Posterior vena cava (tissue), 2 donors: Measurements from ENCODE around the gene NCOR1. TPM values are rescaled to one million over a fixed set of nuclear protein-coding genes. Genes with fewer than 3 reads are reported as not detected.
A peak's percentile ranks its signal among the peaks of the same experiment; 100 is the strongest.
"Not testable (repeated sequence)": the region's sequence is repeated elsewhere in the genome, so short reads cannot be mapped to it uniquely, and the experiment has no call there.

Experiments used
- DNase-seq: peaks from one replicate; pipeline ENCODE4 v3.0.0-alpha.2; 2020; ENCODE audit warnings: low spot score
- intact Hi-C, 2 donors: fragments of 100-400 bp; cut with DNase I; formaldehyde crosslinking; loops; one replicate each; pipeline versions ENCODE4 v1.14.1 to v1.14.2; 2022 to 2023
- total RNA-seq, 2 donors: library from RNA; stranded (reverse); fragmentation: NEBNext Ultra II Directional; extraction: Animal tissue kit (Norgen Biotek cat#: 25700); gene quantifications; one replicate each; pipeline ENCODE4 v1.2.1, GENCODE V29; 2021
- donor health status: DM: yes; HTN: yes; CAD: no.
- donor health status: DM: yes; HTN: yes; CAD: no.

Gene NCOR1
- total RNA-seq, 2 donors from 2014 or later = 97.0 to 108 TPM

DNA sequence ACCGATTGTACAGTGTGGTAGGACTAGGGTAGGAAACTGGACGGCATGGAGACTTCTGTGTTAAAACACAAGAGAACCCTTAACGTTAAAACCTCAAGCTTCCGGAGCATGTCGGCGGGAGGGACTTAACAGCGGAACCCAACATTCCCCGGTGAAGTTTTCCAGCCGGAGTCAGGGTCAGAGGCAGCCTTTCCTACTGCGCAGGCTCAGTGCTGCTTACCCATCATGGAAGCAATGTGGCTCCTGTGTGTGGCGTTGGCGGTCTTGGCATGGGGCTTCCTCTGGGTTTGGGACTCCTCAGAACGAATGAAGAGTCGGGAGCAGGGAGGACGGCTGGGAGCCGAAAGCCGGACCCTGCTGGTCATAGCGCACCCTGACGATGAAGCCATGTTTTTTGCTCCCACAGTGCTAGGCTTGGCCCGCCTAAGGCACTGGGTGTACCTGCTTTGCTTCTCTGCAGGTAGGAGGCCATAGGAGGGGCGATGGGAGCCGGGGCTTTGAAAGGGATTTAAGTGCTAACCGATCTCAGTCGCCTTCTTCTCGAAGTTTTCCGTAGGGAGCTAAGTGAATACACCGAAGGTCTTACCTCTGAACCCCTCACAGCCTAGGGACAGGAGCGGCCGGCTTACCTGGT lies 1.8 kb upstream of the NCOR1 start, which contains the start of gene PIGL:
Gene PIGL (plus strand): TSS at position 209 of the 634 bp plus-strand sequence. CDS start 17 bp downstream, at position 226.
- intact Hi-C loops = loop anchor here in 1 of 2 donors (10.0 kb wide), 1 partner anchor 68 kb away; no protein-coding TSS in a partner anchor
- peak; percentile 95 for DNase-seq

DNA sequence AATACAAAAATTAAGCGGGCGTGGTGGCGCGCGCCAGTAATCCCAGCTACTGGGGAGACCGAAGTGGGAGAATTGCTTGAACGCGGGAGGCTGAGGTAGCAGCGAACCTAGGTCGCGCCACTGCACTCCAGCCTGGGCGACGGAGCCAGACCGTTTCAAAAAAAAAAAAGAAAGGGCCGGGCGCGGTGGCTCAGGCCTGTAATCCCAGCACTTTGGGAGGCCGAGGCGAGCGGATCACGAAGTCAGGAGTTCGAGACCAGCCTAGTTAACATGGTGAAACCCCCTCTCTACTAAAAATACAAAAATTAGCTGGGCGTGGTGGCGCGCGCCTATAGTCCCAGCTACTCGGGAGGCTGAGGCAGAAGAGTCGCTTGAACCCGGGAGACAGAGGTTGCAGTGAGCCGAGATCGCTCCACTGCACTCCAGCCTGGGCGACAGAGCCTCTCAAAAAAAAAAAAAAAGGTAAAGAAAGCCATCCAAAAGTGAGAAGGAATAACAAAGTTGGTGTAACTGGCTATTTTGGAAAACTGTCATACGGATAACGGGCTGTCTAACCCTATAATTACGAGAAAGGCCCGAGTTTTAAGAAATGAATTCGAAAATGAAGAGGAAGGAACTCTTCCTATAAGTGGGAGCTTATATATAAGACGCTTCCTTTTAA lies 1.1 kb upstream of the NCOR1 start:
- intact Hi-C loops = loop anchor here in 1 of 2 donors (10.0 kb wide), 1 partner anchor 68 kb away; no protein-coding TSS in a partner anchor

DNA sequence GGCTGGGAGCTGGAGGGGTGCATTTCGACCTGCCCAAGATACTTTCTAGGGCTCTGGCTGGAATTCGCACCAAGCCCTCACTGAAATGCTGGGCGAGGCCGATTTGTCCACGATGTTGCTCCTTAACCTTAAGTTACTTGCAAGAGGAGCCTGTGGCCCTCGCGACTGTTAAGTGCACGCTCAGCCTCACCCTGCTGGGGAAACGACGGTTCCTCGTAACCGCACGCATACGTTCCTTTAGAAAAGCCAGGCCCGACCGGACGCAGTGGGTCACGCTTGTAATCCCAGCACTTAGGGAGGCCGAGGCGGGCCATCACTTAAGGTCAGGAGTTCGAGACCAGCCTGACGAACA lies 607 bp upstream of the NCOR1 start:
- DNase-seq = no peak
- intact Hi-C loops = loop anchor here in 1 of 2 donors (10.0 kb wide), 1 partner anchor 69 kb away; no protein-coding TSS in a partner anchor

More for the DNA sequence above, 1.1 kb upstream of the NCOR1 start:
- not testable (repeated sequence) for DNase-seq

DNA sequence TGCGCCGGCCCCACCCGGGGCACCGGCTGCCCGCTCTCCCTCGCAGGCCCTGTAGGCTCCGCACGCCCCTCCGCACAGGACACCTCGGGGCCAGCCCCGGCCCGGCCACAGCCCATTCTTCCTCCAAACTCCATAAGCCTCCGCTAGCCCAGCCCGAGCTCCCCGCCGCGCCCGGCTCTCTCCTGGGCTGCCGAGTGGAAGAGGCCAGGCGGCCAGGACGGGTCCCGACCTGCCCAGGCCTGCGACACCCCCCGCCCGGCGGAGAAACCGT lies 397 bp downstream of the NCOR1 start:
- intact Hi-C loops = loop anchor here in 1 of 2 donors (10.0 kb wide), 1 partner anchor 70 kb away; no protein-coding TSS in a partner anchor

DNA sequence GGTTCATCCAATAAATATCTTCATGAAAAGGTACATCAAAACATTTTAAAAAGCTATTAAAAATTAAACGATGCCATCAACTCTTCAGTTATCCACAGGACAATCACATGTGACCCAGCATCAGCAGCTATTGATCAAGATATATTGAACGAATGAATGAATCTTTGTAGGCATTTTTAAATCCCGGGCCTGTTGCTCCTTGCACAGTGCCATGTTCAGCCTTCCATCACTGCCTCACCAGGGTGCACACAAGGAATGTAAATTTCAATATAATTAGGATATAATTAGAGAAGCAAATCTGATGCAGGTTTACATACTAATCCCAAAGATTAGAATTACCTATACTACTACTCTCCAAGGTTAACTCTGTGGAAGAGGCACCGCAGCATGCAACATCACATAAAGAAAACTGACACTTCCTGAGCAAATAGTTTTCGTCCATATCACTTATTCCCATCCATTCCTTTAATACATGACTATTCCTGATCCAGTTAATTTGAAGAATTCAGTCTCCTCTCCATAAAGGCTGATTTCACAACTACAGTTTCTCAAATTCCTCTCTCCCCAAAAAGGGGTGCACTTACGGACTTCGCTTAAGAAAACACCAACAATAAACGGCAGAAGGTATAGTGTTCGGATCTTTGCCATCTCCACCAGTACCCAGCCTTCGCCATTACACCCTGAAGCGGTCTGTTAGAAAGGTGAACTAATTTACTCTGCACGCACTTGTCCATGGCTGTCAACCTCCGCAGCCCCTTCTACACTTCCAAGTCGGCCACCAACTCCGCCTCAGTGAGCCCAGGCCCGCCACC lies 938 bp downstream of the NCOR1 start:
- intact Hi-C loops = loop anchor here in 1 of 2 donors (10.0 kb wide), 1 partner anchor 70 kb away; no protein-coding TSS in a partner anchor
- no peak for DNase-seq

More for the DNA sequence above, 397 bp downstream of the NCOR1 start:
- DNase-seq = peak; percentile 89

DNA sequence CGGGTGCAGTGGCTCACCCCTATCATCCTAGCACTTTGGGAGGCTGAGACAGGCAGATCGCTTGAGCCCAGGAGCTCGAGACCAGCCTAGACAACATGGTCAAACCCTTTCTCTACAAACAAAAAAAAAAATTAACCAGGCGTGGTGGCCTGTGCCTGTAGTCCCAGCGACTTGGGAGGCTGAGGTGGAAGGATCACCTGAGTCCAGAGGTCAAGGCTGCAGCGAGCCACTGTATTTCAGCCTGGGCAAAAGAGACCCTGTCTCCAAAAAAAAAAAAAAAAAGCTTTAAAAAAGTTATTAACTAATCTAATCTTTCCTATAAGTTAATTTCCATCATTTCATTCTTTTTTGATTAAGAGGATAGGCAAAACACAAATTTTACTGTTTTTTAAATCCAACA lies 2.5 kb downstream of the NCOR1 start:
- no peak for DNase-seq
- intact Hi-C loops = loop anchor here in 1 of 2 donors (10.0 kb wide), 1 partner anchor 72 kb away; no protein-coding TSS in a partner anchor

DNA sequence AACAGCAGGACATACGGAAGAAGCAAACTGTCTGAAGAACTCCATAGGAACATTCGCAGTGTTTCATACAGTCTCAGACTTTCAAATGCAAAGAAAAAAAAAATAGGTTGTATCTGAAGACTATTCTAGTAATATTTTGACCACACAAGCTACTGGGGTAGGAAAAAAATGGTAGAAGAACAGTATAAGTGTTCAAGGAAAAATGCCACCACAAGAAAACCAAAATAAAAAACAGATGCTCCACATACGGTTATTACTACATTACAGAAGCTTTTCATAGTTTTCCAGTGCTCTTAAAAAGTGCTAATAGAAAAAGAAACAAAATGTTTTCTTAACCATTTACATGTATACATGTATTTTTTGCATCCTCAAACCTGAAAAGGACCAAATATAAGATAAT lies 3.7 kb downstream of the NCOR1 start:
- DNase-seq = no peak
- intact Hi-C loops = loop anchor here in 1 of 2 donors (10.0 kb wide), 1 partner anchor 73 kb away; no protein-coding TSS in a partner anchor

DNA sequence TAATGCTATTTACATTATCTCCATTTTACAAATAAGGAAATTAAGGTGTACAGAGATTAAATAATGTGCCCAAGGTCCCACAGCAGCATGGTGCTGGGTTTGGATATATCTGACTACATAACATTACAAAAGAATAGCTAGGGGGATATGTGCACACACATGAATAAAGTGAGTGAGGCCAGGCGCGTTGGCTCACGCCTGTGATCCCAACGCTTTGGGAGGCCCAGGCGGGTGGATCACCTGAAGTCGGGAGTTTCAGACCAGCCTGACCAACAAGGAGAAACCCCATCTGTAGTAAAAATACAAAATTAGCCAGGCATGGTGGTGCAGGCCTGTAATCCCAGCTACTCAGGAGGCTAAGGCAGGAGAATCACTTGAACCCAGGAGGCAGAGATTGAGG lies 10.6 kb downstream of the NCOR1 start:
- DNase-seq, intact Hi-C loops: not testable (repeated sequence)

DNA sequence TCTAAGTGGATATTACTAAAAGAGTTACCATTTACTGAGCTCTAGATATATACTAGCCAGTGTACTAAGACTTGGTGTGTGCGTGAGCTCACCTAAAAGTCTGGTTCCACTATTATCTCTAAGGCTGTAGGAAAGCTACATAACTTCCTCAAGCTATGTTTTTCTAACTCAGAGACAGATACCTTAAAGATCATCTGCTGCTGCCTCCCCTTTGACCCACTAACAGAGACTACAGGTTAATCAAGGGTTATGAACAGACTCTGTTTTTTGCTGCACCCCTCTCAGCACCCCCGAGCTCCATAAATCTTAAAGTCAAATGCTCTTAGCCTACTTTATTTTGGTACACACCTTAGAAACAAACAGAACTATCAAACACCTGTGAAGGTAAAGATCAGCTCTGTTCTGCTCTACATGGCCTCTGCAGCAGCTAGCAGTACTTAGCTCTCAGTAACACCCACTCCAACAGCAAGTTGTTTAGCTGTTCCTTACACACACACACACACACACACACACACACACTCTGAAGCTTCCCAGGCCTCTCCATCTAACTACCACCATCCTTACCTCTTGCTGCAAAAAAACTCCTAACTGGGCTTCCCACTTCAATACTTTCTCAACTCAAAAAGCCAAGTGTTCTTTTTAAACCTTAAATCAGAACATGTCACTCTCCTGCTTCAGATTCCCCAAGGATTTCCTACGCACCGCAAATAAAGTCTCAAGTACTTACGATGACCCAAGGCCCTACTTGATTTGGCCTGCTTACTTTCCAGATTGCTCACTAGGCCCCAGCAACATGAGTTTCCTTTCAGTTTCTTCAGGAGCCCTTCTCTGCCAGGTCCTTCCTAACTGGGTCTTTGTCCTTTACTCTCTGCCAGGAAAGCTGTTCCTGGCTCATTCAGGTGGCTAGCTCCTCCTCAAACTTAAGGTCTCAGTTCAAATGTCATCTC lies 12.5 kb downstream of the NCOR1 start:
- DNase-seq, intact Hi-C loops: not testable (repeated sequence)

DNA sequence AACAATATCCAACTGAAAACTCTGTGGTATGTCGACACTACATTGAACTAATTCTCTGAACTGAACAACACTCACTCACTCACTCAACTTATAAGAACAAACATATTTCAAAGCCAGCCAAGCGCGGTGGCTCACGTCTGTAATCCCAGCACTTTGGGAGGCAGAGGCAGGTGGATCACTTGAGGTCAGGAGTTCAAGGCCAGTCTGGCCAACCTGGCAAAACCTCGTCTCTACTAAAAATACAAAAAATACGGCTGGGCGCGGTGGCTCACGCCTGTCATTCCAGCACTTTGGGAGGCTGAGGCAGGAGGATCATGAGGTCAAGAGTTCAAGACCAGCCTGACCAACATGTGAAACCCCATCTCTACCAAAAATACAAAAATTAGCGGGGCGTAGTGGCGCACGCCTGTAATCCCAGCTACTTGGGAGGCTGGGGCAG lies 13.6 kb downstream of the NCOR1 start:
- DNase-seq, intact Hi-C loops: not testable (repeated sequence)

DNA sequence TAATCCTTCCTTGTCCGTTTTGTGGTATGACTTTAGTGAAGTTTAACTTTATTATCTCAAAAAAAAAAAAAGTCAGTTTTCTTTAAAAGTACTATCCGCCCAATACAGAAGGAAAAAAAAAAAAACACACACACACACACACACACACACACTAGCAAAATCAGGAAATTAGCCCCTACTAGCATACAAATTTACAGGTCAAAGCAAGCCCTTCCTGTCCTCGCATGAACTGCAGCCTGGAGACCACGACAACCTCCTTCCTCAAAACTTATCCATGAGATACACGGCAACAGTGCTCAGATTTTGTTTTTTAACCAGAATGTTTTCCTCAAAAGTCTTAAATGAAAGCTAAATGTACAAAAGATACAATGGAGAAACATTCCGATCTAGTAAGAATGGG lies 16.2 kb downstream of the NCOR1 start:
- DNase-seq = no peak
- intact Hi-C loops = no loop called here

DNA sequence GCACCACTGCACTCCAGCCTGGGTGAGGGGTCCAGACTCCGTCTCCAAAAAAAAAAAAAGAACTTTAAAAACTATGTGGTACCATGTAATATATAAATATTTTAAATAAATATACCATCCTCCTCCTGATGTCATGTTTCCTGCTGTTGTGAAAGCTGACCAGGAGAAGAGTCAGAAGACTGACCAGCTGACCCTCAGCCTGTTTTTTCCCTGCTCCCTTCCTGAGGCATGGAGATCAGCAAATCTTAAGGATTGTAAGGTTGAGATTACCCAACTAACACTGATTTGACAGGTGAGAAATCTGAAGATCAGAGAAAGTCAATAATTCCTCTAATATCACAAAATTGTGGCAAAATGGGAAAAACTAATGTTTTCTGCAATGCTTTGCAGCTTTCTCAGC lies 18.1 kb downstream of the NCOR1 start:
- DNase-seq = no peak
- intact Hi-C loops = no loop called here

DNA sequence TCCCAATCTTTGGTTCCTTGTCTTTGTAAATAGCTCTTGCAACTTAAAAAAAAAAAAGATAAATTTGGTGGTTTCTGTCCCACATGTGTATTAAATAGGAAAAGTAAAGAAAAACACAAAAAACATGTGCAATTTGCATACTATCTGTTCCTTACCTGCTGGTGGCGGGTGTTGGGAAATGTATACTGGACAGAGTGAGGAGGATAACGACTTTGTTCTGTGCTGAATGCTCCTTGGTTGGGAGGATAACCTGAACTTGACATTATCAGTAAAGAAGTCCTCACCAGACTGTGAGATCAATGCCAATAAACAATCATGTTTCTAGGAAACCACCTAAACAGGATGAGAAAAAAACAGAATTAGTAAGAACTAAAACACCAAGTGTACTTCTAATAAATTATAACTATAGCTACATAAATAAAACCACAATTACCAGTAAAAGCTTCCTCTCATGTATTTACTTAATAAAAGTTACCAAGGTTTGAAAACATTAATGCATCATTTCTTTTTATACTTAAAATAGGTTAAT lies 21.0 kb downstream of the NCOR1 start:
- intact Hi-C loops, DNase-seq: not testable (repeated sequence)

DNA sequence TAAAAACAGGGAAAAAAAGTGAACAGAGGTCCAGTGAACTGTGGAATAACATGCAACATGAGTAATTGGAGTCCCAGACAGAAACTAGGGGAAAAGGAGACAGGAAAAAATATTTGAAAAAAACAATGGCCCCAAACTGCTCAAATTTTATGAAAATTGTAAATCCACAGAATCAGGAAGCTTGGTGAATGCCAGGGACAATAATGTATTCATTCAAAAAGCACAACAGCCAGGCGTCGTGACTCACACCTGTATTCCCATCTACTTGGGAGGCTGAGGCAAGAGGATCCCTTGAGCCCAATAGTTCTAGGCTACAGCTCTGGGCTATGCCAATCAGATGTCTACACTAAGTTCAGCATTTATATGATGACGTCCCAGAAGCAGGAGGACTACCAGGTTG lies 23.7 kb downstream of the NCOR1 start:
- intact Hi-C loops = no loop called here
- DNase-seq = no peak

DNA sequence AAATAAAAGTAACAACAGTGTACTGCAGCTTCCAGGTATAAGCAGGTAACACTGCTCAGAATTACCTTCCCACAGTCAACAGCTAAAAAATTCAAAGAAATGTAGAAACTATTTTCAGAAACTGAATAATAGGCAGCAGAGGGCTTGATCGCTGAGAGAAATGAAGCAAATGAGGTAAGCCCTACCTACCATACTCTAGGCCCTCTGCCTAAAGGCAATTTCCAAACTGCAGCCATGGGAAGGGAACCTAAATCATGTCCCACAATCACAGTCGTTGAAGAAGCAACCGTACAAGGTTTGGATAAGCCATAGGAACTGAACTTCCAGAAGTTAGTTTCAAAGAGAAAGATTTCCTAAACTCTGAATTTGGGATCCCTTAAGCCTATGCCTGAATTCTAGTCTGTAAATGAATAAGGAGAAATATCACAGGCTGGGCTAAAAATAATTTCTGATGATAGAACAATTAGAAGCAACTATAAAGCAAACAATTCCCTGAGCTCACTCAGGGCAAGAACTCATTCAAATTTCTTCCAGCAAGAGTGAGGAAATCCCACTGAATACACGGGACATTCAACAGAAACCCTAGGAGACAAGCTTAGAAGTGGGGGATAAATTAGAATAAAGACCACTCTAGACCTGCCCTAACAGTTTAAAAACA lies 24.5 kb downstream of the NCOR1 start:
- intact Hi-C loops = no loop called here
- no peak for DNase-seq

DNA sequence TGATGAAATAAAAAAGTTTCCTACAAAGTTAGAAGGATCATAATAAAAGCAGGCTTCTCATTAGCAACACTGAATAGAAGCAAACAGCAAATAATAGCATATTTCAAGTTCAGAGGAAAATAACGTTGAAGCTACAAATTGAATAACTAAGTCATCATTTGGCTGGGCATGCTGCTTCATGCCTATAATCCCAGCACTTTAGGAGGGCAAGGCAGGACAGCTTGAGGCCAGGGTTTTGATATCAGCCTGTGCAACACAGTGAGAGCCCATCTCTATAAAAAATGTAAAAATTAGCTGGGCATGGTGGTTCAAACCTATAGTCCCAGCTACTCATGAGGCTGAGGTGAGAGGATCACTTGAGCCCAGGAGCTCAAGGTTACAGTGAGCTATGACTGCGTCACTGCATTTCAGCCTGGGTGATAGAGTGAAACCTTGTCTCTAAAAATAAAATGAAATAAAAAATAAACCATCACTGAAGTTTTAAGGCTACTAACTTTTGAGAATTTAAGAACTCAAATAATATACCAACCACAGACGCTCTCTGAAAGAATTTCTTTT lies 25.5 kb downstream of the NCOR1 start:
- intact Hi-C loops = no loop called here
- no peak for DNase-seq

DNA sequence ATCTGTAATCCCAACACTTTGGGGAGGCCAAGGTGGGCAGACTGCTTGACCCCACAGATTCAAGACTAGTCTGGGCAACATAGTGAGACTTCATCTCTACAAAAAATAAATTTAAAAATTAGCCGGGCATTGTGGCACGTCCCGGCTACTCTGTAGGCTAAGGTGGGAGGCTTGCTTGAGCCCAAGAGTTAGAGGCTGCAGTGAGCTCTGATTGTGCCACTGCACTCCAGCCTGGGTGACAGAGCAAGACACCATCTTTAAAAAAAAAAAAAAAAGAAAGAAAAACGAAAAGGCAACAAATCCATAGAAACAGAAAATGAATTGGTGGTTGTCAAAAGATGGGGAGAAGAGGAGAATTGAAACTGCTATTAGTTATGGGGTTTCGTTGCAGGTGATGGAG lies 27.7 kb downstream of the NCOR1 start:
- intact Hi-C loops = no loop called here
- DNase-seq = no peak

DNA sequence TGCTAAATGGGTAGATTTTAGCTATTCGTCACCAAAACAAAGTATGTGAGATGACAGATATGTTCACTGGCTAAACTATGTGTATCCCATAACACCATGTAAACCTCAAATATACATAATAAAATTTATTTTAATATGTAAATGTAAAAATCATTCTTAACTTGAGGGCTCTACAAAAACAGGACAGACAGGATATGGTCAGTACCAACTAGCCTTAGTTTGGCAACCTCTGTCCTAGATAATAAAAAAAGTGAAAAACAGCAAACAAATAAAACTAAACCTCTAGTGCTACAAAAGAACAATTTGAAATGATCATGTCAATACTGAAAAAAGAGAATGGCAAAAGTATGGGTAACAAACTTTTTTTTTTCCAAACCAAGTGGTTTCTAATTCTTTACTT lies 33.8 kb downstream of the NCOR1 start:
- intact Hi-C loops = no loop called here

More for the DNA sequence above, 33.8 kb downstream of the NCOR1 start:
- DNase-seq = no peak
